ENCODE data around the gene KARS1.

GRCh38 chr16:75578212-75578611, 69.3 kb downstream of the KARS1 start:
- TF ChIP-seq CTCF (IDR thresholded peaks at IDR 0.05; ENCODE audit: borderline replicate concordance, extremely low read depth, low read length, poor library complexity, severe bottlenecking): no peak
- no peak for TF ChIP-seq EZH2 (IDR thresholded peaks at IDR 0.05; ENCODE audit: borderline replicate concordance, low read depth, low read length, severe bottlenecking)
